T-helper 2 cell treated with Interferon-gamma antibody and Interleukin-4, amounts not matched to agents 5 μg/mL and 100 μg/mL, for 36 hours (primary cell): ENCODE measurements around the gene PREP.
A peak's percentile ranks its signal among the peaks of the same experiment; 100 is the strongest.
"Not testable (repeated sequence)": the region's sequence is repeated elsewhere in the genome, so short reads cannot be mapped to it uniquely, and the experiment has no call there.

Source experiments
- DNase-seq: peaks from one replicate; pipeline ENCODE4 v3.0.0; 2021; ENCODE audit warnings: low spot score
- H3K27ac Mint-ChIP-seq: one replicate; pipeline ENCODE4 v1.8.0; 2021; ENCODE audit warnings: mild to moderate bottlenecking, mixed read lengths
- H3K27me3 Mint-ChIP-seq: one replicate; pipeline ENCODE4 v1.8.0; 2021; ENCODE audit warnings: low read depth, mixed read lengths
- H3K36me3 Mint-ChIP-seq: one replicate; pipeline ENCODE4 v1.8.0; 2021; ENCODE audit warnings: low read depth, mixed read lengths
- H3K4me1 Mint-ChIP-seq: one replicate; pipeline ENCODE4 v1.8.0; 2021; ENCODE audit warnings: low read depth, mixed read lengths
- H3K4me3 Mint-ChIP-seq: one replicate; pipeline ENCODE4 v1.8.0; 2022; ENCODE audit warnings: mild to moderate bottlenecking, moderate library complexity, mixed read lengths
- H3K9me3 Mint-ChIP-seq: one replicate; pipeline ENCODE4 v1.8.0; 2021; ENCODE audit warnings: mixed read lengths

Gene PREP

DNA sequence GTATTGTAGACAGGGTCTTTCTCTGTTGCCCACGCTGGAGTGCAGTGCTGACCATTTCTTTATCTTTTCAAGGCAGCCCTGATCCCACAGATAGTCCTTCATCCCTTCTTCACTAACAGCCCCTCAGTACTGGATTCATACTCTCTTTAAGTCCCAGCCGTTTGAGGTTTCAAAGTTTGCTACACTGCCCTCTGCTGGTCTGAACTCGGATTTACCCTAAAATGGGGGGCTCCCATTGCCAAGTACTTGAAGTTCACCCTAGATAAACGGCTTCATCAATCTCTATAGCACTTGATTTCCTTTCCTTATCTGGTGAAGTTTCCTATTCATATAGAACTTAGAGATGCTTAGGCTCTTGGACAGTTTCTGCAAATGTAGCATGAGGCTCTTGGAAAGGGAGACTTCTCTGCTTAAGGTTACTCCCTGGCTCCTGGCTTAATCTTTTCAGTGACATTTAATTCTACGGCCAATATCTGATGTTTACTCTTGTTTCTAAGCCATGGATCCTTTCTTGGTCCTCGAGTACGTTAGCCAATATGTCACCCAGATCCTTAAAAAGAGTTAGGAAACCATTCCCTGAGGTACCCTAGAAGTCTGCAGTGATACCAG, 21.4 kb upstream of the PREP start:
- peaks cover 9% of the 10 kb centered on the region for H3K27me3 Mint-ChIP-seq

DNA sequence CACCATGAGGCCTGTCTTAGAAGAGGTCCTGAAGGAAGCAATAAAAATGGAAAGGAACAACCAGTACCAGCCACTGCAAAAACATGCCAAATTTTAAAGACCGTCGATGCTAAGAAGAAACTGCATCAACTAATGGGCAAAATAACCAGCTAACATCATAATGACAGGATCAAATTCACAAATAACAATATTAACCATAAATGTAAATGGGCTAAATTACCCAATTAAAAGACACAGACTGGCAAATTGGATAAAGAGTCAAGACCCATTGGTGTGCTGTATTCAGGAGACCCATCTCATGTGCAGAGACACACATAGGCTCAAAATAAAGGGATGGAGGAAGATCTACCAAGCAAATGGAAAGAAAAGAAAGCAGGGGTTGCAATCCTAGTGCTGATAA, 14.1 kb upstream of the PREP start:
- H3K36me3 Mint-ChIP-seq, H3K27ac Mint-ChIP-seq: not testable (repeated sequence)

More for the DNA sequence above, 21.4 kb upstream of the PREP start:
- DNase-seq = peak; percentile 44
- no peaks in the 10 kb centered on the region for H3K36me3 Mint-ChIP-seq
- H3K4me3 Mint-ChIP-seq = no peak overlapping the region
- H3K4me1 Mint-ChIP-seq = peaks cover 2% of the 10 kb centered on the region
- H3K9me3 Mint-ChIP-seq = no peaks in the 10 kb centered on the region
- no peak overlapping the region for H3K27ac Mint-ChIP-seq

DNA sequence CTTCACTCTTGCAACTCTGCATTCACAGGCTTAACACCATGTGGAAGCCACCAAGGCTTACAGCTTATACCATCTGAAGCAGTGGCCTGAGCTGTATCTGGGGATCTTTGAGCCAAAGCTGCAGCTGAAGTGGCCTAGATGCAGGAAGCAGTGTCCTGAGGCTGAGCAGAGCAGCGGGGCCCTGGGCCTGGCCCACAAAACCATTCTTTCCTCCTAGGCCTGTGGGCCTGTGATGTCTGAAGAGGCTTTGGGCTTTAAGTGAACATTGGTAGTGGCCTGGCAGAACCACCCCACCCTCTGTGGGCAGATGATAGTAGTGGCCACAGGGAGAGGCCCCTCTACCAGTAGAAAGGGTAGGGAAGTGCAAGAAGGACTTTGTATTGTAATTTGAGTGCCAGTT, 6.9 kb upstream of the PREP start:
- no peak for DNase-seq
- H3K4me1 Mint-ChIP-seq = no peaks in the 10 kb centered on the region
- no peak overlapping the region for H3K4me3 Mint-ChIP-seq
- no peaks in the 10 kb centered on the region for H3K36me3 Mint-ChIP-seq
- H3K9me3 Mint-ChIP-seq = peaks cover 16% of the 10 kb centered on the region
- no peak overlapping the region for H3K27ac Mint-ChIP-seq
- H3K27me3 Mint-ChIP-seq = peaks cover 37% of the 10 kb centered on the region

More for the DNA sequence above, 14.1 kb upstream of the PREP start:
- Mint-ChIP-seq H3K9me3 (peaks cover 38% of the 10 kb centered on the region), H3K27me3 (peaks cover 37% of the 10 kb centered on the region)
- H3K4me1 Mint-ChIP-seq, DNase-seq, H3K4me3 Mint-ChIP-seq: not testable (repeated sequence)

DNA sequence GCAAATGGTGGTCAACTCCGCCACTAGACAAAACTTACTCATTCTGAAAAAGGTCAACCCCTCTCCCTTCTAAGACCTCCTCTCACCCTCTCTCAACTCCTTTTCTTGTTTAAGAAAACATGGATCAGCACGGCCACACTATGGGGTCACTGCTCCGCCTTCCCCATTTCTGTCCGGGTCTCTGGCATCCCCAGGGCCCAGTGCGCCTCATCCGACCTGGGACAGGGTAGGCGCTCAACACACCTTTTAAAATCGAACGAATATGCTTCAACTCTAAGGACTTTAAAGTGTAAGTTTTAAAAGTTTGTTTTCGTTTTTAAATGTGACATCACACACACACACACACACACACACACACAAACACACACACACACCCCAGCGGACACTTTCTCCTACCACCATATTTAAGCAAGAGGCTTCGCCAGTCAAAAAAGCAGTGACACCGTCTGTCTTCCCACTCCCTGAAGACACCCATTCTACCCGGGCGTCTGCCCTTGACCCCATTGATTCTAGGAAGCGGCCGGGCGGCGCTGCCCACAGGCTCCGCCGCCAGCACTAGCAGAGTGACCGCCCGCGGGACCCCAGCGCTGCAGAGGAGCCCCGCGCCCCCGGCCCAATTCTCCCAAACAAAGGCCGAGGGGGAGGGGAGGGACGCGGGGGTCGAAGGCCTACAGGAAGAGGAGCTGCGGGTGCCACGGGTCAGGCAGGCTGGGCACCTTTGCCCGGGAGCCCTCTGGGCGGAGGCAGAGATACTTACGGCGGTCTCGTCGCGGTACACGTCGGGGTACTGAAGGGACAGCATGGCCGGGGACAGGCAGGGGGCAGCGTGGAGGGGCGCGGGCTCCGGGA, 568 bp downstream of the PREP start:
- Mint-ChIP-seq H3K27ac (peak overlapping the region; percentile 77), H3K36me3 (peaks cover 7% of the 10 kb centered on the region), H3K4me1 (peaks cover 50% of the 10 kb centered on the region), H3K4me3 (peak overlapping the region; percentile 97), H3K27me3 (peaks cover 11% of the 10 kb centered on the region), H3K9me3 (no peaks in the 10 kb centered on the region)
- DNase-seq = no peak

DNA sequence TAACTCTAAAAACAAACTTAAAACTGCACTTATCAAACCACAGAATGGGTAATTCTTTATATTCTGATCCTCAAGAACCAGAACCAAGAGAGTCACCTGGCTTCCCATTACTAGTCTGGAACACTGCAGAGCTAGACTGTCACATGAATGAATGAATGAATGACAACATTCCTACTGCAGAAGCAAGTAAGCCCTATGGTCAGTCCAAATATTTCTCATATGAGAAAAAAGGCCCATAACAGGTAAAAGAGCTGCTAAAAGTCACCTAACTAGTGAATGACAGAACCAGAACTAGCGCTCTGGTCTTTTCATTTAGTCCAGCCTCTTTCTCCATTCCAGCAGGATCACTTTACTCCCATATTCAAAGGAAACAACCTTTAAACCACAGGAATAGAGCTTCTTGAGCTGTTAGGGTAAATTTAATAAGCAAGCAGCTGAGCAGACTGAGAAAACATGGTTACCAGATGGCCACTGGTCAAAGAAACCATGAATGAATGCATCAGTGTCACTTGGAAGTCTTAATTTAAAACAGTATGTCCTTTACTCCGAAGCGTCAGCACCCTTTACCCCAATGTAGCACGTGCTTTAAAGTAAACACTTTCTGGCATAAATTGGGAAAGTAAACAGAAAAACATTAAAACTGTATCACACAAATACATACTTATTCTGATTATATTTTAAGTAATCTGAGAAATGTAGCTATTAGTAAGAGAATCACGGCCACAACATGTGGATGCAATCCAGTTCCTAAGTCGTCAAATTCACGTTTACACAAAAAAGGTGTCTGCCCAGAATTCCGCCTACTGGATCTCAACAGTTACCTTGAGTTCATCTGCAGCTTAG, 1.4 kb downstream of the PREP start:
- H3K4me1 Mint-ChIP-seq = peaks cover 50% of the 10 kb centered on the region
- H3K9me3 Mint-ChIP-seq = no peaks in the 10 kb centered on the region
- DNase-seq = no peak
- H3K36me3 Mint-ChIP-seq = peaks cover 7% of the 10 kb centered on the region
- H3K4me3 Mint-ChIP-seq = peak overlapping the region; percentile 97
- no peak overlapping the region for H3K27ac Mint-ChIP-seq
- peaks cover 8% of the 10 kb centered on the region for H3K27me3 Mint-ChIP-seq

DNA sequence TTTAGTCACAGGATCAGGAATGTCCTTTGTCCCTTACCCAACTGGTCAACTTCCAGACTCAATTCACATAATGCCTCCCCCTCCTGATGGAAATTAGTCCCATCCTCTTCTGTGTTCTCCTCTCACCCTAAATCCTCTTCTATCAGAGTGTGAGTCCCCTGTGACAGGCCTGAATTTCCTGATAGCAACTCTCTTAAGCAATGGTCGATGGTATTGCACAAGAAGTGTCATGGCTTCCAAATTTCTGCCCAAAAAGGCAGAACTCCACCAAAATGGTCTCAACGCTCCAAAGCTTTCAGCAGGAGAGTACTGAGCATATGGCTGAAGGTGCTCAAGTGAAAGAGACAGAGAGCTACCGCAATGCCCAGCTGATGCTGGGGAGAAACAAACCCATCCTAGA, 2.4 kb downstream of the PREP start:
- DNase-seq = no peak
- Mint-ChIP-seq H3K27ac (no peak overlapping the region), H3K36me3 (peaks cover 16% of the 10 kb centered on the region), H3K4me1 (peaks cover 50% of the 10 kb centered on the region), H3K27me3 (peaks cover 5% of the 10 kb centered on the region), H3K4me3 (peak overlapping the region; percentile 97), H3K9me3 (no peaks in the 10 kb centered on the region)

DNA sequence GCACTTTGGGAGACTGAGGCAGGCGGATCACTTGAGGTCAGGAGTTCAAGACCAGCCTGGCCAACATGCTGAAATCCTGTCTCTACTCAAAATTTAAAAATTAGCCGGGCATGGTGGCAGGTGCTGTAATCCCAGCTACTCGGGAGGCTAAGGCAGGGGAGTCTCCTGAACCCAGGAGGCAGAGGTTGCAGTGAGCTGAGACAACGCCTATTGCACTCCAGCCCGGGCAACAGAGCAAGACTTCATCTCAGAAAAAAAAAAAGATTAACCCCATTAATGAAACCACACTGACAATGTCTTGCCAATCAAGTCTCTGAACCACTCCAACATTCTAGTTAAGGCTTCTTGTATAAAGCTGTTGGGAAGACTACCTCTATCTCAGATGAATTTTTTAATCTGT, 4.0 kb downstream of the PREP start:
- H3K4me1 Mint-ChIP-seq = peaks cover 46% of the 10 kb centered on the region
- H3K9me3 Mint-ChIP-seq = no peaks in the 10 kb centered on the region
- H3K4me3 Mint-ChIP-seq = no peak overlapping the region
- DNase-seq = no peak
- no peak overlapping the region for H3K27ac Mint-ChIP-seq
- H3K36me3 Mint-ChIP-seq = peaks cover 24% of the 10 kb centered on the region
- H3K27me3 Mint-ChIP-seq = no peaks in the 10 kb centered on the region

DNA sequence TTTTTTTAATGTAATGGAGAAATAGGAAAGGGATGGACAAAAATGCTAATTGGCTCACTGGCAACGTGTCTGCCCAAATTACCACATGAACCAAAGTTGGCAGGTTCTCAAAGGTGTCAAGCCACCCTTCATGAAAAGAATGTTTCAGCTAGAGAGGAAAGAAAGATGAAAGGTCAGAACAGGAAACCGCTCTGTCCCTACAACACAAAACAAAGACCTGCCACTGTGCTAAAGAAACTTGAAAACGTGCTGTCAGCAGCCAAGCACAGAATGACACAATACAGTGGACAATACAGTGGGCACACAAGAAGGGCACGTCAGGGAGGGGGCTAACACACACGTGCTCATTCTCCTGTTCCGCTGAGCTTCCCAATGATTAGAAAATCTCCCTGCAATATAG, 4.9 kb downstream of the PREP start:
- DNase-seq = no peak
- Mint-ChIP-seq H3K9me3 (no peaks in the 10 kb centered on the region), H3K4me1 (peaks cover 43% of the 10 kb centered on the region), H3K27me3 (no peaks in the 10 kb centered on the region), H3K4me3 (no peak overlapping the region), H3K36me3 (peaks cover 24% of the 10 kb centered on the region), H3K27ac (no peak overlapping the region)

DNA sequence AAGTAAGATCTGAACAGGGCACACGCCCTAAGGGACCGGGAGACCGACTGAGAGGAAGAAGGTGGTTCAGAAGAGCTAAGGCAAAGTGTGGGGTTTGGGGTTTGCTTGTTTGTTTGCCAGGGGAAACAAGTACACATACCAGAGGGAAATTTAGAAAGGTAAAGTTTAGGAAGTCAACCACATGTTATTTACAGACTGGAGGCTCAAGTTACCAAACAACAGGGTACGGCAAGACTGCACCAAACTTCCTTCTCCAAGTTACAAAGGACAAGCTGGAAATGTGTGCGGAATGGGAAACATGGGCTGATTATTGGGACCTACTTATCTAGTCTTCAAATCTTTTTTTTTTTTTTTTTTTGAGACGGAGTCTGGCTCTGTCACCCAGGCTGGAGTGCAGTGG, 11.2 kb downstream of the PREP start:
- H3K27me3 Mint-ChIP-seq = no peaks in the 10 kb centered on the region
- no peak for DNase-seq
- H3K4me1 Mint-ChIP-seq = peaks cover 2% of the 10 kb centered on the region
- H3K36me3 Mint-ChIP-seq = peaks cover 28% of the 10 kb centered on the region
- H3K4me3 Mint-ChIP-seq = no peak overlapping the region
- H3K27ac Mint-ChIP-seq = peak overlapping the region; percentile 35
- no peaks in the 10 kb centered on the region for H3K9me3 Mint-ChIP-seq

DNA sequence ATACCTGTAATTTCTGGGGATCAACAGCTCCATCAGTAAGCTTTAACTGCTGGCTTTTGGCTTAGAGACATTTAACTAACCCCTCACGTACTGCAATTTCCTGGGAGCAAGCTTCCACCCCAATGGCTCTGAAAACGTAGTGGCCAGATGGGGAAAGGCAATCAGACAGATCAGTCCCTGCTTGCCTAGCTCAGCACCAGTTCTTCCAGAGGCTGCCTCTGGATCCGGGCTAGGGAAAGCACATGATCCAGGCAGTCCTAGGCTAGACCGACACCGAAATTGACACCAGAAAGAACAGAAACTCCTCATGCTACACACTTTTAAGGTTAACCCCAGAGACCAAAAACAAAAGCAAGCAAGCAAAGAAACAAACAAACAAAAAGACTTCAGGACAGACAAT, 13.3 kb downstream of the PREP start:
- H3K27ac Mint-ChIP-seq = peak overlapping the region; percentile 22
- no peak for DNase-seq
- H3K36me3 Mint-ChIP-seq = peaks cover 18% of the 10 kb centered on the region
- H3K4me3 Mint-ChIP-seq = no peak overlapping the region
- H3K9me3 Mint-ChIP-seq = no peaks in the 10 kb centered on the region
- peaks cover 4% of the 10 kb centered on the region for H3K4me1 Mint-ChIP-seq
- no peaks in the 10 kb centered on the region for H3K27me3 Mint-ChIP-seq

DNA sequence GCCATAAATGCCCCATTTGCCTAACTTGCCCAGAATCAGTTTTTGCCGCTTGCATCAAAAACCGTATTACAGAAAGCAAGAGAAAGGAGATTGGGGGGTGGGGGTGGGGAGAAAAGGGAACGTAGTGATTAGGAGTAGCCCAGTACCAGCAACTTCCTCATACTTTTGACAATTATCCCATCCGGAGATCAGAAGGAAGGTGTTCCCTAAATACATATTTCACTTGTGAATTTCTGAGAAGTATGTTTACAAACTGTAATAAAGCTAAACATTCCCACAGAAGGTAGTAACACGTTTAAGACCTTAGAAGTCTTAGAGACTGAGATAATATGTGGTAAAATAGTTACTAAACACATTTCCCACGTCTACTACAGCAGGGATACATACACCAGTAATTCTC, 14.5 kb downstream of the PREP start:
- H3K9me3 Mint-ChIP-seq = no peaks in the 10 kb centered on the region

DNA sequence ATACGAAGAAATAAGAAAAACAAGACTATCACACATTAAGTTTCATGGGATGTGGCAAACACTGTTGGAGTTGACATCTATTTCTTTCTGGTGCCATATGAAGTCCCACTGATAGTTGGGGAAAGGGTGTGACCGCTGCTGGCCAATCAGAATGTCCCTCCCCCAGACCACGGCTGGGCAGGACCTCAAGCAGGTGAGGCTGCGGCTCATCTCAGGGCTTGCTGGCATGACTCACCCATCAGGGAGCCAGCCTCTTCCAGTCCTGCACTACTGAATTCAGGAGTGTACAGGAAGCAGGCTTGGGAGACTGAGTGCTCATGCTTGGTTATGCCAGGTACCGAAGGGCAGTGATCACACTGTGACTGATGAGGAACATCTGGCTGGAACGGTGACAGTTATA, 18.9 kb downstream of the PREP start:
- DNase-seq = no peak
- Mint-ChIP-seq H3K27me3 (no peaks in the 10 kb centered on the region), H3K4me3 (no peak overlapping the region), H3K4me1 (peaks cover 20% of the 10 kb centered on the region), H3K9me3 (no peaks in the 10 kb centered on the region), H3K27ac (no peak overlapping the region), H3K36me3 (peaks cover 10% of the 10 kb centered on the region)

More for the DNA sequence above, 14.5 kb downstream of the PREP start:
- Mint-ChIP-seq H3K27ac (no peak overlapping the region), H3K36me3 (peaks cover 18% of the 10 kb centered on the region), H3K27me3 (no peaks in the 10 kb centered on the region), H3K4me3 (no peak overlapping the region), H3K4me1 (peaks cover 13% of the 10 kb centered on the region)
- DNase-seq = no peak

DNA sequence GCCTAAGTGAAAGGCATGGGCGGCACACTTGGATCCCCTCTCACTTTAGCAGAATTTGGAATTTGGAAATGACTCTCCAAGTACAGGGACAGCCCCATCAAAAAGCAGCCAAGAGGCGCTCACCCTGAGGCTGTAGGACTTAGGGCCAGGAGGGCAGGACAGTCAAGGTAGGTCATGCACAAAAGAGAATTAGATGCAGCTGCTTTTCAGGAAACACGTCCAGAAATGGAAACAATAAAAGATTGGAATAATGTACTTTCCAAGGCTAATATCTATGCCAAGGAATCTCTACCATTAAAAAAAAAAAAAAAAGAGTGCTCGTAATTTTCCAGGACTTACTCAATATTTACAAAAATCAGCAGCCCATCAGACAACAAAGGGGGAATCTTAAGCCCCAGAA, 19.9 kb downstream of the PREP start:
- H3K27ac Mint-ChIP-seq = no peak overlapping the region
- H3K4me1 Mint-ChIP-seq = peaks cover 20% of the 10 kb centered on the region
- H3K27me3 Mint-ChIP-seq = no peaks in the 10 kb centered on the region
- peaks cover 10% of the 10 kb centered on the region for H3K36me3 Mint-ChIP-seq
- no peak for DNase-seq
- H3K4me3 Mint-ChIP-seq = no peak overlapping the region
- H3K9me3 Mint-ChIP-seq = no peaks in the 10 kb centered on the region

DNA sequence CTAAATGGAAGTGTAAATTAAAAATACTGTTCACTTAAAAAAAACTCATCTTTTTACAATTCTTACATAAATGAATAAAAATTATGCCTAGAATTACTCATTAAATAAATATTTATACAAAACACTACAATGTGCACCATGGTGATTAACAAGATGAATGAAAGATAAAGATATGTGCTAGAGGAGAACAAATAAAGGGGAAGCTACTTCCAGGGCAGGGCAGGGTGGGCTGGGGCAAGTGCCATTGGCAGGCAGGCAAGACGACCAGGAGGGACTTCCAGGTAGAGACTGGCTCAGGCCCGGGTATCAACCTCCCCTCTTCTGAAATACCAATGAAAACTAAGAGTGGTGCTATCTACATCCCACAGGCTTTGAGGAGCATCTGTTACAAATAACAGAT, 20.4 kb downstream of the PREP start:
- Mint-ChIP-seq H3K9me3 (no peaks in the 10 kb centered on the region), H3K36me3 (peaks cover 10% of the 10 kb centered on the region), H3K27ac (no peak overlapping the region), H3K4me1 (peaks cover 20% of the 10 kb centered on the region), H3K4me3 (no peak overlapping the region), H3K27me3 (no peaks in the 10 kb centered on the region)
- no peak for DNase-seq
